Muscle of back (tissue), 11 donors: ENCODE measurements around the gene SPATA4. TPM values are rescaled to one million over a fixed set of nuclear protein-coding genes. Genes with fewer than 3 reads are reported as not detected.

Experiments
- DNase-seq, 3 donors: peaks; one replicate each; pipeline versions ENCODE4 v3.0.0 to v3.0.0-alpha.2; 2013
- polyA plus RNA-seq, 10 donors: library from polyadenylated mRNA; unstranded; fragments of 120-200 nt; gene quantifications; one replicate each; pipeline ENCODE4 v1.2.1, GENCODE V29; 2013; ENCODE audit not compliant: insufficient read length in 10 of 10

SPATA4 gene
- polyA plus RNA-seq, 10 donors, result 0.15 to 0.42 (median 0.29) TPM

DNA sequence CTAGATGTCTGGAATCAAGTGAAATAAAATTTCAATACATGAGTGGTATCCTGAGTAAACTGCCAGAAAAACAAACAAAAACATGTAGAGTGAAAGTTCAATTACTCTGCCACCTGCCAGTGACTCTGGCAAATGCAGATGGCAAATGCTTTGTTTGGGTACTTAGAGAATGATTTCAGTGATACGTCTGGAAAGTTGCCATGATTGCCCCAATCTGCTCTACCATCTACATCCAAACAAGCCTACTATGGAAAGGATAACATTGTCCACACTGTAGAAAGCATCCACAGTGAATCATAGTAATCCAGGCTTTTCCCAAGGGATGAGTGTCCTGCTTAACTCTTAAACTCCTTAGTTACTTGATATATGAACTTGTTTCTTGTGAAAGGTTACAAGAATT, 3.4 kb downstream of the SPATA4 start:
- DNase-seq, result no peak

DNA sequence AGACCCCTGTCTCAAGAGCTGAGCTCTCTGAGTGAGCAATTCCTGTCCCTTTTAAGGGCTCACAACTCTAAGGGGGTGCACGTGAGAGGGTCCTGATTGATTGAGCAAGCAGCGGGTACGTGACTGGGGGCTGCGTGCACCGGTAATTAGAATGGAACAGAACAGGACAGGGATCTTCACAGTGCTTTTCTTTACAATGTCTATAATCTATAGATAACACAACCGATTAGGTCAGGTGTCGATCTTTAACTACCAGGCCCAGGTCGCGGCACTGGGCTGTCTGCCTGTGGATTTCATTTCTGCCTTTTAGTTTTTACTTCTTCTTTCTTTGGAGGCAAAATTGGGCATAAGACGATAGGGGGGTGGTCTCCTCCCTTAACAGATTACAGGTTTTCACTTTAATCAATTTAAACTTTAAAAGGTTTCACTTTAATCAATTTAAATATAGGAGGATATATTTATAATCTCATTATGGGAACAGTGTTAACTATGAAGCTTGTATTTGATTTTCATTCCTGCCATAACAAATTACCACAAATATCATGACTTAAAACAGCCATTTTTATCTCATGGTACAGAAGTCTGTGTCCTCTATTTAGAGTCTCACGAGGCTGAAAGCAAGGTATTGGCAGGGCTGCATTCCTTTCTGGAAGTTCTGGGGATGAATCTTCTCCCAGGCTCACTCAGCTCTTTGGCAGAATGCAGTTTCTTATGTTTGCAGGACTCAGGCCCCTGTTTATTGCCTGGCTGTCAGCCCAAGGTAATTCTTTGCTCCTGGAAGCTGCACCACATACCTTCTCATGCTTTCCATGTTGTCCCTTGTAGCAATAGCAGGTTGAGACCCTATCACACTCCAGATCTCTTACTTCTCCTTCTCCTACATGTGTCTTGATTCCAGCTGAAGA, 5.2 kb downstream of the SPATA4 start:
- DNase-seq, result no peak

DNA sequence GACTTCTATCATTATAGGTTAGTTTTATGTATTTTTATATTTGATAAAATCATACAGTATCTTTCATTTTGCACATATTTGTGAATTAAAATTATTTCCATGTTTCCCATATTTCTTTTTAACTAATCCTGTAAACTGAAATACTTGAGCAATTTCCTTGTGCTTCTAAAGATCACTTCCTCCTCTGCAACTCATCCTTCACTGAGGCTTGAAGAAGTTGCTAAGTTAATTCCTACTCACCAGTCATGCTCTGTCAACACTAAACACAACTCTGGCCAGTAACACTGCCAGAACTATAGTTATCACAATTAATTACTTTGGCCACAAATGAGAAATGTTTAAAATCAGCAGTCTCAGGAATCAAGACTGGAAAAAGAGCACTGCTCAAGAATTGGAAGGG, 6.7 kb downstream of the SPATA4 start:
- no peak for DNase-seq

DNA sequence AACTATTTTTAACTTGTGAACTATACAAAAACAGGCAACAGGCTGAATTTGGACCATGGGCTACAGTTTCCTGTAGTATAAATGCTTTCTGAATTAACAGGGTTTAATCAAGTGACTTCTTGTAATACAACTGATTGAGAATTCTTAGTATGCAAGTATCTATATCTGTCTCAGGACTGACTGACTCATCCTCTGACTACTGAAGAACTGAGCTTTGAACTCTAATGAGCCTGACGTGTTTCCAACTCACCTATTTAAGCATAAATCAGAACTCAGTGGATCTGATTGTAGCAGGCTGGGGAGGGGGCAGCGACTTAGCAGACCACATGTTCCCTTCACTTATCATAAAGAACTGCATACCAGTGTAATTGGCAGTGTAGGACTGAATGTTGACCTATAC, 7.8 kb downstream of the SPATA4 start:
- no peak for DNase-seq

DNA sequence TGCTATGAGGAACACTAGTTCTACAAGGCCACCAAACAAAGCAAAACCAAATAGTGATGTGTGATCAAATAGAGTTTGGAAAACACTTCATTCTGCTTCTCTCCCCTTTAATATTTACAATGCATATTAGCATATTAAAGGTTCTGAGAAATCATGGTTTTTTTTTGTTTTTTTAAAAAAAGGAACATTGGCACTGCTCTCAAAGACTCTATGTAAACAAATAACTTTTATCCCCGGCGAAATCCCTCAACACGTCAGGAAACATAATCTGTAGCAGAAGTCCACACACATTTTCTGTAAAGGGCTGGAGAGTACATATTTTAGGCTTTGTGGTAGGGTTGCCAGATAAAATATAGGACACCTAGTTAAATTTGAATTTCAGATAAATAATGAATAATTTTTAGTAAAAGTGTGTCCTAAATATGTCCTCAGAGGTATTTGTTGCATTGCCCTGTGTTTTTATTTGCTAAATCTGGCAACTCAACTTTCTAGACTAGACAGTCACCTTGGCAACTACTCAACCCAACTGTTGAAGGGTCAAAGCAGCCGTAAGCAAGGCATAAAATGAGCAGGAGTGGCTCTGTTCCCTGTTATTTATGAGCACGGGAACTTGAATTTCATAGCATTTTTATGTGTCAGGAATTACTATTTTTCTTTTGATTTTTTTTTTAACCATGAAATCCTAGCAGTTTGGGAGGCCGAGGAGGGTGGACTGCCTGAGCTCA, 8.6 kb downstream of the SPATA4 start:
- DNase-seq, result no peak

DNA sequence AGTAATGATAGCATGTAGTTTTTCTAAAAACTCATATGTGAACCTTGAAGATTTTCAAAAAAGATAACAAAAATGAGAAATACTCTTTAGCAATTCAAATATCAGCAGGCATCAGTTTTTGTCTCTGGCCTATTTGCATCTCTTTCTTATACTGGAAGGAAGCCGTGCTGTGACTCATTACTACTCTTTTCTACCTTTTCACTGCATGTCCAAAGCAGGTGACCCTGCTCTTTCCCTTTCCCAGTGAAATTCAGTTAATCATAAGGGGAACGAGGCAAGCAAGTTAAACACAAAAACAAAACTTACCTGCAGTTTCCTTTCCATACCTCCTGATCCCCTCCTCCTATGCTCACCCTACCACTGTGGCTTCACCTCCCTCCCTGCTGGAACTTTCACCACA, 9.3 kb downstream of the SPATA4 start:
- no peak for DNase-seq

DNA sequence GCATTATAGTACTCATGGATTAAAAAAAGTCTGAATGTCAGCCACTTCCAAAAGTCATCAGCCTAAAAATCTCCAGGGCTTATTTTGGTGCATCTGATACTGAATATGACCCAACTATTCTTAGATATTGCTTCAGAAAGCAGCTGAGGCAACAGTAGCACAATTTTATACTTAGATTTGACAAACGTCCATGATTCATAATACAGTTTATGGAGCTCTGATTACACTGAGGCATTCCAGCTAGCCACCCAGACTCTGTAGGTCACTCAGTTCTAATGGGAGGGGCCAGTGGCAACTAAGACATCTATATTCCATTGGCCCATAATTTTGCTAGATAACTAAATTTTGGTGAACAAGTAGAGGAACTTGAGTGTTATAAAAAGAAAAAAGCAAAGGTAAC, 10.3 kb downstream of the SPATA4 start:
- peak; percentile 19 to 79 (median 29) for DNase-seq

DNA sequence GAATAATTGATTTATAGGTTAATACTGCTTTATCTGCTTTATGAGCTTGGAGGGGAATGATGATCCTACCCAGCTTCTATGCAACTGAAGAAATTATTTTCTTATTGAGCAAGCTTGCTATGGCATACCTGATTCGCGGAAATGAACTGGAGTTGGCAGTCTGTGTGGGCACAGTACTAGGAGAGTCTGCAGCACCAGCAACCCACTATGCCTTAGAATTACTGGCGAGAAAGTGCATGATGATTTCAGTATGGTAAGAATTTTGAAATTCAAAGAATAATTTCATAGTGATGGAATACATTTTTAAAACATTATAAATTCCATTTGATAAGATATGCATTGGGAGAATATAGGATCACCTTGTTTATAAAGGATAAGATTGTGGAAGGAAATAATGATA, 32.3 kb downstream of the SPATA4 start:
- DNase-seq, result no peak

DNA sequence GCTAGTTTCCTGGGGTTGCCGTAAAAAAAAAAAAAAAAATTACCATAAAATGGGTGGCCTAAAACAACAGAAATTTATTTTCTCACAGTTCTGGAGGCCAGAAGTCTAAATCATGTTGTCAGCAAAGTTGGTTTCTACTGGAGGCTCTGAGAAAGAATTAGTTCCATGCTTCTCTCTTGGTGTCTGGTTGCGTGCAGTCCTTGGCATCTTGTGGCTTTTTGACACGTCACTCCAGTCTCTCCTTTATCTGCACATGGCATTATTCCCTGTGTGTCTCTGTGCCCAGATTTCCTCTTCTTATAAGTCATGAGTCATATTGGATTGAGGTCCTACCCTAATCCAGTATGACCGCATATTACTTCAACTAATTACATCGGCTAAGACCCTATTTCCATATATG, 38.7 kb downstream of the SPATA4 start:
- peak in 2 of 3 donors; percentile 4 to 29 for DNase-seq

DNA sequence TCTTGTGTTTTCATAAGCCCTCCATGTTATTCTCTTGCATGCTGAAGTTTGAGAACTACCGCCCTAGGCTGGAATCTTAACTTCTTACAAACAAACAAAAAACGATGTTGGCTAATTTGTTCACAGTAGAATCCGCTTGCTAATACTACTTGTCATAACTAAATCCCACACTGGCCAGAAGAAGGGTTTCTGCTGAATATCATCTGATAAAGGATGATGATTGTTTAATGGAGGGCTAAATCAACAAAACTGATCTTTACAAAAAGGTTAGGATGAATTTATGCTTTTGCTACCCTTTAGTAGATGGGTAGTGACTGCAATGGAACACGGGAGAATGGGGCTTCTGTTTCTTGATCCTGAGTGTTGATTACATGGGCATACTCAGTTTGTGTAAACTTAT, 42.3 kb downstream of the SPATA4 start:
- no peak for DNase-seq

DNA sequence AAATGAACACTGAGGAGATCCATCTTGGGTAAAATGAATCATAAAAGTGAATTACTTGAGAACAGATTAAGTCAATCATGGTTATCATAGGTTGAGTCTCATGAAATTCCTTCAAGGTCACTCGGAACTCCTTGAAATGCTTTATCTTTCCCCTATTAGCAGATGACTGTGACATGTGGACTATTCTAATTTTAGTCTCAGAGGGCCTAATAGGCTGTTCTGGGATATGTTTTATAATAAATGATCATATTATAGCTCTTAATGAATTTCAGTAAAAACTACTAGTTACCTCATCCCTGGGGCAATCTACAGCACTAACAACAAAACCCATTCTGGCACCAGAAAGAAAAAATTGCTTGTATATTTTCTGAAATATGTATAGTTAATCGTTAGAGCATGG, 44.7 kb downstream of the SPATA4 start:
- no peak for DNase-seq

DNA sequence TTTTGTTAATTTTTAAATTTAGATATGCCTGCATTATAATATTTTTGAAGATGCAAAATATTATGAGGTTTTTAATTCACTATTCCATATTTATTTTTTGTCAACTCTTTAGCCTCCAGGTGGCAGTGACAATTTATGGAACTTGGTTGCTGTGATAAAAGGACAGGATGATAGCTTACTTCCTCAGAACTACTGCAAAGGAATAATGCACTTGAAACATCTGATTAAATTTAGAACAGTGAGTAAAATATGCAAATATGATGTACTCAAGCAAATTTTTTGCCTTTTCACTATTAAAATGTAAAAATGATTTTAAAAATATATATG, 45.1 kb downstream of the SPATA4 start:
- DNase-seq, result peak; percentile 9 to 29 (median 13)

DNA sequence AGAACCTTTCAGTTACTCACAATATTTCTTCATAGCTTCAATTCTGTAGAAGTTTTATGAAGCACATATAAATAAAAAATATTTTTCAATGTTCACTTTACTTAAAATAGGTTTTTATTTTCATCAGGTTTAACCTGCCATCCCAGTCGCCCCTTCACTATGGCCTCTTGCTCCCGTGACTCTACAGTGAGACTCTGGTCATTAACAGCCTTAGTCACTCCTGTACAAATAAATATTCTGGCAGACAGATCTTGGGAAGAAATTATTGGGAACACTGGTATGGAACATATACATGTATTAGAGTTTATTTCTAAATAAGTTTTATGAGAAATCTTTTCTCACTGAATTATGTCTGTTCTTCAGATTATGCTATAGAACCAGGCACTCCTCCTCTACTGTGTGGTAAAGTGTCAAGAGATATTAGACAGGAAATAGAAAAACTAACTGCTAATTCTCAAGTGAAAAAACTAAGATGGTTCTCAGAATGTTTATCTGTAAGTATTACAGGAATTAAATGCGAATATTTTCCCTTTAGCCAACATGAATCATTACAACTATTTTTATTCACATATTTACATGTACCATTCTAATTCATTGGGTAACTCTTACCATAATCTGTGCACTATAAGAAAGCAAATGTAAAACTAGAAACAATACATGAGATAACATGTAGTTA, 45.6 kb downstream of the SPATA4 start:
- DNase-seq, result no peak

DNA sequence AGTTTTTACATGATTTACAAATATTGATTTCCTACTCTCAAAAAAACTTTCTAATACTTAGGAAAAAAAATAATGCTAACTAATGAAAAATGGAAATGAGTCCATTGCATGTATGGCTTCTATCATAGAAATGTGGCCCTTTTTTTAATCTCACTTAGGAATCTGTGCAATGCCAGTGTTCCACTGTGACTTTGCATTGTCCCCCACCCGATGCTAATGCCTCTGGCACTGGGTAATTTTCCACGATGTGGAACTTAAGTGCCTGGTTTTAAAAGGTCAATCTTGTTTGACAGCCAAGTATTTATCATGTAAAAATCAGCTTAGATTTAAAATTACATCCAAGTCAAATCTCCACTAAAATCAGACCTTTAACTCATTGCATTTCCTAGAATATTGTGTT, 53.1 kb downstream of the SPATA4 start:
- DNase-seq, result no peak

DNA sequence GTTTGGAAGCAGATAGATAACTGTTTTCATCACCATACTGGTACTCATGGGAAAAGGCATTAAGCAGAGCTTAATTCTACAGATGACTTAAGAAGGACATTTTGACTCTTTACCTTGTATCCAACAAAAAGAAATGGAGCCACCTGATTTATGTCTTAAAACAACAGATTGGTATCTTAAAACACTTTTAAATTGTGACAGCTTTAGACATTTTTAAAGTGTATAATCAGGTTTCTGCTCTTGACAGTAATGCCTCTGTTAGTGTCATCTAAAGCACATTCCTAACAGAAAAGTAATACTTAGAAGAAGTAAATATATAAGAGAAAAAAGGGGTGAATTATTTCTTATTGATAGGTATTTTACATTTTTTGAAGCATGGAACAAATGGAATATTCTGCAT, 55.9 kb downstream of the SPATA4 start:
- no peak for DNase-seq

DNA sequence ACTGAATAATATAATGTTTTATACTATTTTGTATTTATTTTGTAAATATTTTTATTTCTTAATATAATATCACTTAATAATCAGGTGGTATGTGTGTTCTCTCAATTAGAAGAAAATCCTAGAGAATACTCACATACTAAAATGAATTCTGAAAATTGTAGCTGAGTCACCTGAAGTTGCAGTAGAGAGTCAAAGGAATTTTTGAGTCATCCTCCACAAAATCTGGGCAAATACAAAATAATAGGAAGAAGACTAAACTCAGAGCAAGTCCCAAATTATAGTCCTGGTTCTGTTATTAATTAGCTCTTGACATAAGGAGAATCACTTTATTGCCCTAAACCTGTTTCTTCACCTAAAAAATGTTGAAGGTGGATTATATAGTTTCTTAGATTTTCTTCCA, 57.8 kb downstream of the SPATA4 start:
- DNase-seq, result no peak

DNA sequence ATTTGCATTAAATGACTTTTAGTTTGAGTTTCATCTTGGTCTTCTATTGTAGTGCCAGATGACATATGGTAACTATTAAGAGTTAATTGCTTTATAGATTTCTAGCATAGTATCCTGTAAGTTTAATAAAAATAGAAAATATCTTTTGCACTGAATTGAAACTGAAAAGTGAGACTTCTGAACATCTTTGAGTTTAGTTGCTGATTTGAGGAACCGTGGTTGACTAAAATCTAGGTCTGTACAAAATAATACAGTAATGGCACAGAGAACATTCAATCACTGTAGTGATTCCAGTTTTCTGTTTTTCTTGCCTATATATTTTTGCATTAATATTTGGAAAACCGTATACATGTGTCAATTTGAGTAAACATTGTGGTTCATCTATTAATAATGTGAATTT, 60.7 kb downstream of the SPATA4 start:
- DNase-seq, result no peak

Other genes with a start within 250 kb of the SPATA4 start
- gene WDR17, start 129.7 kb downstream of the SPATA4 start, polyA plus RNA-seq, result 1 to 10 TPM in 3 of 10 donors, under 1 TPM in 7; 0.17 to 1.1 (median 0.64) TPM
- gene ASB5, start 73.6 kb upstream of the SPATA4 start, polyA plus RNA-seq, result 100 to 1,000 TPM in 7 of 10 donors, 10 to 100 TPM in 3; 49.9 to 189 (median 120) TPM
- gene SPCS3, start 124.4 kb upstream of the SPATA4 start, polyA plus RNA-seq, result 10 to 100 TPM; 52.2 to 75.1 (median 65.6) TPM